ENCODE measurements around the gene MILR1.

DNA sequence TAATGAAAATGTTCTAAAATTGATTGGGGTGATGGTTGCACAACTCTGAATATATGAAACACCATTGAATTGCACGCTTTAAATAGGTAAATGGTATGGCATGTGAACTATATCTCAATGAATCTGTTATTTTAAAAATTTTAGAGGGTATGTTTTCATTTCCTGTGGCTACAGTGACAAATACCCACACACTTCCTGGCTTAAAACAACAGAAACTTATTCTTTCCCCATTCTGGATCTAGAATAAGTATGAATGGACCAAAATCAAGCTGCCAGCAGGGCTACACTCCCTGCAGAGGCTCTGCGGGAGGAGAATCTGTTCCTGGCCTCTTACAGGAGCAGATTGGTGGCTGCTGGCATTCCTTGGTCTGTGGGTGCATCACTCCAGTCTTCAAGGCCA is 47.0 kb upstream of the MILR1 start:
- TF ChIP-seq, protein P1, sequence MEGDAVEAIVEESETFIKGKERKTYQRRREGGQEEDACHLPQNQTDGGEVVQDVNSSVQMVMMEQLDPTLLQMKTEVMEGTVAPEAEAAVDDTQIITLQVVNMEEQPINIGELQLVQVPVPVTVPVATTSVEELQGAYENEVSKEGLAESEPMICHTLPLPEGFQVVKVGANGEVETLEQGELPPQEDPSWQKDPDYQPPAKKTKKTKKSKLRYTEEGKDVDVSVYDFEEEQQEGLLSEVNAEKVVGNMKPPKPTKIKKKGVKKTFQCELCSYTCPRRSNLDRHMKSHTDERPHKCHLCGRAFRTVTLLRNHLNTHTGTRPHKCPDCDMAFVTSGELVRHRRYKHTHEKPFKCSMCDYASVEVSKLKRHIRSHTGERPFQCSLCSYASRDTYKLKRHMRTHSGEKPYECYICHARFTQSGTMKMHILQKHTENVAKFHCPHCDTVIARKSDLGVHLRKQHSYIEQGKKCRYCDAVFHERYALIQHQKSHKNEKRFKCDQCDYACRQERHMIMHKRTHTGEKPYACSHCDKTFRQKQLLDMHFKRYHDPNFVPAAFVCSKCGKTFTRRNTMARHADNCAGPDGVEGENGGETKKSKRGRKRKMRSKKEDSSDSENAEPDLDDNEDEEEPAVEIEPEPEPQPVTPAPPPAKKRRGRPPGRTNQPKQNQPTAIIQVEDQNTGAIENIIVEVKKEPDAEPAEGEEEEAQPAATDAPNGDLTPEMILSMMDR (IDR thresholded peaks at IDR 0.05) = no peak
- no peak for TF ChIP-seq ZFX (IDR thresholded peaks at IDR 0.05; ENCODE audit: borderline replicate concordance)
